Measurements from ENCODE around the gene TMEM97.

Gene TMEM97

DNA sequence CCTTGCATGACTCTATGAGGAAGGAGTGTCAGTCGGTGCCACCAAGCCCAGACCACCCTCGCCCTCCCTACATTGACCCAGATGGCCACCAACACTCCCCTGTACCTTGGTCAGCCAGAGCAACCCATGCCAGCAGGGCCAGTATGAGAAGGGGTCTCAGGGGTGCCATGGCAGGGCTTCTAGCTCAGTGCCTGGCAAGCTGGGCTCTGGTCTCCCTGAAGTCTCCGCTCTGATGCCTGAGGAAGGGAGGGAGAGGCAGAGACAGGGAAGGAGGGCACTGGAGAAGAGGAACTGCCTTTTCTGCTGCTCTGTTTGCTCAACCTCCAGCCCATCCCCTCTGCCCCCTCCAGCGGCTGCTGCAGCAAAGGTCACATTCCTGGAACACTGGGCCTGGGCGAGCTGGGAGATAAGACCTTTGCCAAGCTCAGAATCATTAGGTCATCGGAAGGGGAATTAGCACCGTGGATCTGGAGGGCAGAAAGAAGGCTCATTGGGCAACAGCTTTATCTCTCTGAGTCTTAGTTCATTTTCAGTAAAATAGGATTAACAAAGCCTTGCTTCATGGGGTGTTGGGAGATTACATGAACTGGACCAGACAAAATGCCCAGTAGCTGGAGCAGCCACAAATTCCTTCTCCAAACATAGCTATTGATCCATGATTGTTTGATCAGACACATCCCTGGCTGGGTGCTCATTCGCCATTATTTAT is 51.2 kb downstream of the TMEM97 start, which contains the start of gene VTN:
Gene VTN, minus strand, starts transcription at position 273 of the 709 bp plus-strand sequence. Its CDS starts 104 bp downstream, at position 169.
- no peaks in the 10 kb centered on the region for H3K36me3 Mint-ChIP-seq
- DNase-seq: no peak
- peaks cover 29% of the 10 kb centered on the region for H3K4me1 Mint-ChIP-seq
- peak within 1 kb of the TSS; percentile 81 for H3K27ac Mint-ChIP-seq
- peaks cover 5% of the 10 kb centered on the region for H3K27me3 Mint-ChIP-seq
- CTCF ChIA-PET: no interaction called here
- H3K9me3 Mint-ChIP-seq: no peaks in the 10 kb centered on the region
- H3K4me3 Mint-ChIP-seq: peak within 1 kb of the TSS; percentile 87

DNA sequence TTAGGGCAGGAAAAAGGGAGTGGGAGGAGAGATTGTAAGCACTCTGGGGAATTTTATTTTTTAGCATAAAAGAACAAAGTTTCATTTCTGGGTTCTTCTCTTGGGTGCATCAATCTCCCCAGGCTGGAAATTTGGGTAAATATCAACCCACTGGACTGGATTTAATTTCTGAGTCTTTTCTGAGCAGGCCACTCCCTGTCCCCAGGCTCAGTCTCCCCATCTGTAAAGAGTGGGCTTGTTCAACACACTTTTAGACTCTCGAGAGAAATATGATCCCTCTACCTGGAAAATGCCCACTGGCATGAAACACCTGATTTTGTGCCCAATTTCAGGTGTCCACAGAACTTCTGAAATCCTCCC is 51.7 kb downstream of the TMEM97 start:
- CTCF ChIA-PET: no interaction called here
- Mint-ChIP-seq H3K27ac (no peak overlapping the region), H3K4me1 (peaks cover 29% of the 10 kb centered on the region), H3K36me3 (no peaks in the 10 kb centered on the region), H3K9me3 (no peaks in the 10 kb centered on the region), H3K27me3 (peaks cover 5% of the 10 kb centered on the region), H3K4me3 (peak overlapping the region; percentile 87)
- no peak for DNase-seq

DNA sequence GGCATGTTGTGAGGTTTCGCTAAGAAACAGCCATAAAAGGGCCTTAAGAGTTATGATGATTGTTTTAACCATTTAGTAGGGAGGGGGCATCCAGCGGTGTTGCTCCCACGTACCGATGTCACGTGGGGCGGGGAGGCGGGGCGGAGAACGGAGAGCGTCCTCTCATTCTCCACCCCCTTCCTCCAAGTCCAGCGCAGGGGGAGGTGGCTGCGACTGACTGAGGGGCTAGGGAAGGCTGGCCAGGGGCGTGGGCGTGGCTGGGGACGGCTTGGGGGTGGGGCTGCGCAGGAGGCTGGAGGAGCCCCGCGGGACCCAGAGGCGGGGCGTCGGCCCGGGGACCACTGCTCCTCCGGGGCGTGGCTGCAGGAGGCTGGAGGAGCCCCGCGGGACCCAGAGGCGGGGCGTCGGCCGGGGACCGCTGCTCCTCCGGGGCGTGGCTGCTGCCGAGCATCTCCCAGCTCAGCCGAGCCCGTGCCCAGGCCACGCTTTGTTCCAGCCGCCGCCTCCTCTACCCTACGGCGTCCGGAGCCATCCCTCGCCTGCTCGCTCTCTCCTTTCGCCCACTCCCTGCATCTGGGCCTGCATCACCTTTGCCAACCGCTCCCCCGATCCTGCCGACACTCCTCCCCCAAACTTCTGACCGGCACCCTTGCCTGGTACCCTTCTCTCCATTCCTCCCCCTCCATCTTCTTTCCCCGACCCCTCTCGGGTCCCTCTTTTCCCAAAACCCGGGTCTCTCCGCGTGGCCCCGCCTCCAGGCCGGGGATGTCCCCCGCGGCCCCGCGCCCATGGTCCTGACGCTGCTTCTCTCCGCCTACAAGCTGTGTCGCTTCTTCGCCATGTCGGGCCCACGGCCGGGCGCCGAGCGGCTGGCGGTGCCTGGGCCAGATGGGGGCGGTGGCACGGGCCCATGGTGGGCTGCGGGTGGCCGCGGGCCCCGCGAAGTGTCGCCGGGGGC is 52.5 kb downstream of the TMEM97 start, which contains the start of gene SARM1:
Gene SARM1, plus strand, starts transcription at position 450 of the 958 bp plus-strand sequence. Its CDS starts 339 bp downstream, at position 789.
- no peaks in the 10 kb centered on the region for H3K36me3 Mint-ChIP-seq
- peak; percentile 90 for DNase-seq
- H3K27me3 Mint-ChIP-seq: peaks cover 5% of the 10 kb centered on the region
- H3K4me1 Mint-ChIP-seq: peaks cover 29% of the 10 kb centered on the region
- peak within 1 kb of the TSS; percentile 81 for H3K27ac Mint-ChIP-seq
- H3K4me3 Mint-ChIP-seq: peak within 1 kb of the TSS; percentile 87
- no peaks in the 10 kb centered on the region for H3K9me3 Mint-ChIP-seq
- CTCF ChIA-PET: no interaction called here

DNA sequence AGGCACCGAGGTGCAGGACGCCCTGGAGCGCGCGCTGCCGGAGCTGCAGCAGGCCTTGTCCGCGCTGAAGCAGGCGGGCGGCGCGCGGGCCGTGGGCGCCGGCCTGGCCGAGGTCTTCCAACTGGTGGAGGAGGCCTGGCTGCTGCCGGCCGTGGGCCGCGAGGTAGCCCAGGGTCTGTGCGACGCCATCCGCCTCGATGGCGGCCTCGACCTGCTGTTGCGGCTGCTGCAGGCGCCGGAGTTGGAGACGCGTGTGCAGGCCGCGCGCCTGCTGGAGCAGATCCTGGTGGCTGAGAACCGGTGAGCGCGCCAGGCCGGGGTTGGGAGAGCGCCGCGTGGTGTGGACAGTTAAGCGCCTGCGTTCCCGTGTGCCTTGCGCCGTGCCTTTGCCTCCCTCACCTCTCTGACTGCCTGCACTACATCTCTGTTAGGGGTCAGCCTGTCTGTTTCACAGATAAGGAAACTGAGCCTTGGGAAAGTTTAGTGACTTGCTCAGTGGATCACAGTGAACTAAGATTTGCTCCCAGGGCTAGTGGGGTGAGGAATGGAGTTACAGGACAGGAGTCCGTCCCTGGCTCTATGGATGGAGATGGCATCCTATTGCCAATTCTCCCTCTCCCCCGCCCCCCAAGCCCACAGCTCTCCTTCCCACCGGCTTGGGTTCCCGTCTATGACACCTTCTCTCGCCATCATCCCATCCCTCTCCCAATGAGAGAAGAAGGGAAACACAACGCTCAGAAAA is 53.4 kb downstream of the TMEM97 start:
- peaks cover 29% of the 10 kb centered on the region for H3K4me1 Mint-ChIP-seq
- peak; percentile 46 for DNase-seq
- H3K4me3 Mint-ChIP-seq: peak overlapping the region; percentile 68
- peaks cover 5% of the 10 kb centered on the region for H3K27me3 Mint-ChIP-seq
- no peaks in the 10 kb centered on the region for H3K9me3 Mint-ChIP-seq
- no peak overlapping the region for H3K27ac Mint-ChIP-seq
- CTCF ChIA-PET: no interaction called here
- H3K36me3 Mint-ChIP-seq: no peaks in the 10 kb centered on the region

DNA sequence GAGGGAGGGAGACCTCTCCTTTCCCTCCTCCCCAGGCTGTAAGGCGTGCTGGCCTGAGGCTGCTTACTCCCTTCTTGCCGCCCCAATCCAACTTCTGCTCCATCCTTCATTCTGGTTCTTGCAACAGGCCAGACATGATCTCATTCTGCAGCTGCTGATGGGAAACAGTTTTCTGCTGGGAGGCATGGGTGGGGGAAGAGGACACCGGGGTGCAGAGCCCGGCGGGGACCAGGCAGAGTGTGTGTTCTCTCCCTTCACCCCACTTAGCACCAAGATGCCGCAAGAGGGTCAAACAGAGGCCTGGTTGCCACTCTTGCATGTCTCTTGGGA is 53.9 kb downstream of the TMEM97 start:
- H3K4me3 Mint-ChIP-seq: peak overlapping the region; percentile 68
- CTCF ChIA-PET: no interaction called here
- no peak for DNase-seq
- H3K27ac Mint-ChIP-seq: no peak overlapping the region
- H3K9me3 Mint-ChIP-seq: no peaks in the 10 kb centered on the region
- no peaks in the 10 kb centered on the region for H3K36me3 Mint-ChIP-seq
- H3K27me3 Mint-ChIP-seq: peaks cover 5% of the 10 kb centered on the region
- peaks cover 29% of the 10 kb centered on the region for H3K4me1 Mint-ChIP-seq

All from activated naive CD4-positive, alpha-beta T cell treated with anti-CD3 and anti-CD28 coated beads, Interleukin-2, amount 10 ng/mL, durations not matched to agents 7 days and 5 days (primary cell).